ENCODE data around the gene SEL1L2.
"Not testable (repeated sequence)": the region's sequence is repeated elsewhere in the genome, so short reads cannot be mapped to it uniquely, and the experiment has no call there.

Gene SEL1L2, protein sequence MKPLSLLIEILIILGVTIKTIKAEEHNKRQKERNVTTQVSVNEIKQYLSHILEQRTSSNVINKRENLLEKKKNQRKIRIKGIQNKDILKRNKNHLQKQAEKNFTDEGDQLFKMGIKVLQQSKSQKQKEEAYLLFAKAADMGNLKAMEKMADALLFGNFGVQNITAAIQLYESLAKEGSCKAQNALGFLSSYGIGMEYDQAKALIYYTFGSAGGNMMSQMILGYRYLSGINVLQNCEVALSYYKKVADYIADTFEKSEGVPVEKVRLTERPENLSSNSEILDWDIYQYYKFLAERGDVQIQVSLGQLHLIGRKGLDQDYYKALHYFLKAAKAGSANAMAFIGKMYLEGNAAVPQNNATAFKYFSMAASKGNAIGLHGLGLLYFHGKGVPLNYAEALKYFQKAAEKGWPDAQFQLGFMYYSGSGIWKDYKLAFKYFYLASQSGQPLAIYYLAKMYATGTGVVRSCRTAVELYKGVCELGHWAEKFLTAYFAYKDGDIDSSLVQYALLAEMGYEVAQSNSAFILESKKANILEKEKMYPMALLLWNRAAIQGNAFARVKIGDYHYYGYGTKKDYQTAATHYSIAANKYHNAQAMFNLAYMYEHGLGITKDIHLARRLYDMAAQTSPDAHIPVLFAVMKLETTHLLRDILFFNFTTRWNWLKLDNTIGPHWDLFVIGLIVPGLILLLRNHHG

GRCh38 chr20:13990465-13990864 is at the start of gene SEL1L2:
Gene SEL1L2 (minus strand): TSS chr20:13990614. CDS start chr20:13990534, 80 bp downstream.
- no peak for DNase-seq

GRCh38 chr20:14036567-14036966 is 46.2 kb upstream of the SEL1L2 start:
- no peak for DNase-seq

GRCh38 chr20:14033310-14033709 is 42.9 kb upstream of the SEL1L2 start:
- no peak for DNase-seq

- no peak for DNase-seq
These were observed 40.6 kb upstream of the SEL1L2 start for GRCh38 chr20:14030991-14031390.

DNA sequence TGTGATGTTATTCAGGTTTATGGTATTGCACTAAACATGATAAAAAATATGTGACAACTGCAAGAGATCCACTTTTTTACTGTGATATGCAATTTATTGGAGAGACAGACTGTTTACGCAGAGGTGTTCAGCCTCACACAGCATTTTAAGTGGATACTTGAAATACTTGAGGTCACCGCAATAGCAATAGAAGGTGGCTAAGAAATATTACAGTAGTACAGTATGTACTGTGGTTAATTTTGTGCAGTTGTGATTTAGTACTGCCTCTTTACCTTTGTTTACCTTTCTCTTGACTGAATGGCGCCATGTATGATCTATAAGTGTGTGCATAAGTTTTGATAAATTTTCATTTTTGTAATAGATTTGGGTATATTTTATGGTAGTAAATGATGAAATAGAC is 22.3 kb upstream of the SEL1L2 start:
- DNase-seq: peak; percentile 32

DNA sequence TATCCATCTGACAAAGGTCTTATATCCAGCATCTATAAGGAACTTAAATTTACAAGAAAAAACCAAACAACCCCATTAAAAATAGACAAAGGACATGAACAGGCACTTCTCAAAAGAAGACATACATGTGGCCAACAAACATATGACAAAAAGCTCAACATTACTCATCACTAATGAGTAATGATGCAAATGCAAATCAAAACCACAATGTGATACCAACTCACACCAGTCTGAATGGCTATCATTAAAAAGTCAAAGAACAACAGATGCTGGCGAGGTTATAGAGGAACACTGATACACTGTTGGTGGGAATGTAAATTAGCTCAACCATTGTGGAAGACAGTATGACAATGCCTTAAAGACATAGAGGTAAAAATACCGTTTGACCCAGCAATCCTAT is 18.8 kb upstream of the SEL1L2 start:
- DNase-seq: no peak

- DNase-seq: no peak
These were observed 15.6 kb upstream of the SEL1L2 start for GRCh38 chr20:14005996-14006395.

- no peak for DNase-seq
These were observed 10.5 kb upstream of the SEL1L2 start for GRCh38 chr20:14000917-14001316.

DNA sequence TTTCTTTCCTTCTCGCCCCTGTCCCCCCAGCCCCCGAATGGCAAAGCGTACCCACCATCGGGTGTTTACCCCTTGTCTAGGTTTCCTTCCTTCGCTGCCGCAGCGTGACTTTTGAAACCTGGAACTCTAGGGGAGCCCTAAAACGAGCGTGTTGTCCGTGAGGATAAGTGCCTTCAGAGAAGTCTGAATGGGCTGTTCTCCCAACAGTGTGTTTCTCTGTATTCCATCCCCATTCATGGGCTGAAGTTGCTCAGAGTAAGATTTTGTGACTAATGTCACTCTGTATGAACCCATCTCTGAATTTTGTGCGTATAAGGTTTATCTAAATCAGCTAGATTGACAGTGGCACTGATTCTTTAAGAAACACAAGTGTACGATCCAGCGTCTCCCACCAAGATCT is 5.9 kb upstream of the SEL1L2 start:
- no peak for DNase-seq

DNA sequence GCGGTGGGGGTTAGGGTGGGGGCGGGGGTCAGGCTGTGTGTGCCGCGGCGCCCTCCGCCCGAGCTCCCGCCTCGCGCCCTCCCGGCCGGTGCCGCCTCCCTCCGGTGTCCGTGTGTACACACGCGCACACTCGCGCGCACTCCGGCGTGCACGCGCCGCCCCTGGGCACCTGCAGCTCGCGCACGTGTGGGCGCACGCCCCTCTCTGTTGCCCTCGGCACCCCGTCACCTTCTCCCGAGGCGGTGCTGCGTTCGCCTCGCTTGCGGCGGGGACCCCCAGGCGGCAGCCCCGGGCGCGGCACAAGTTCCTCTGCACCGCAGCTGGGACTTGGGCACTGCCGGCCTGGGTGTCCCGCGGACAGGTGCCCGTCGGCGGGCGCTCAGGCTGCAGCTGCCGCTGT is 5.4 kb upstream of the SEL1L2 start:
- peak; percentile 4 for DNase-seq

GRCh38 chr20:13995086-13995665 is 4.8 kb upstream of the SEL1L2 start, which contains the start of gene MACROD2:
Gene MACROD2 (plus strand): TSS chr20:13995516.
- DNase-seq: peak; percentile 75

- not testable (repeated sequence) for DNase-seq
These were observed 1.5 kb upstream of the SEL1L2 start for GRCh38 chr20:13991955-13992354.

- DNase-seq: no peak
These were observed 897 bp upstream of the SEL1L2 start for GRCh38 chr20:13991311-13991710.

- no peak for DNase-seq
These were observed 6.2 kb downstream of the SEL1L2 start for GRCh38 chr20:13984211-13984610.

GRCh38 chr20:13960525-13960924 is 29.9 kb downstream of the SEL1L2 start:
- DNase-seq: no peak

DNA sequence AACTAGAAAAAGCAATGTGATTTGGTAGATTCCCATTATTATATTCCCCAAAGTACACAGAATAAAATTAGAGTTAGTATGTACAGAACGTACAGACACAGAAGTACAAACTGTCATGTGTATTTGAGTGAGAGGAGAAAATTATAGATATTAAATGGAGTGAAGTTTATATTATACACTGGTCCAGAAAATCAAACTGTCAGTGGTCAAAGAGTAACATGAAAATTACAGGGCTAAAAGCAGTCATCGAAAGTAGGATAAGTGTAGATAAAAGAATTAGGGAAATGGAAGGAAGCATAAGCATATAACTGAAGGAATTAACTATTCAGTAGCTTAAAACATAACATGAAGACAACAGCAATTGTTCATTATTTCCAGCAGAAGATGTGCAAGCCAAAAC is 30.3 kb downstream of the SEL1L2 start:
- DNase-seq: no peak

GRCh38 chr20:13953227-13953626 is 37.2 kb downstream of the SEL1L2 start:
- no peak for DNase-seq

- DNase-seq: no peak
These were observed 42.7 kb downstream of the SEL1L2 start for GRCh38 chr20:13947719-13948118.

- no peak for DNase-seq
These were observed 49.4 kb downstream of the SEL1L2 start for GRCh38 chr20:13941031-13941430.

DNA sequence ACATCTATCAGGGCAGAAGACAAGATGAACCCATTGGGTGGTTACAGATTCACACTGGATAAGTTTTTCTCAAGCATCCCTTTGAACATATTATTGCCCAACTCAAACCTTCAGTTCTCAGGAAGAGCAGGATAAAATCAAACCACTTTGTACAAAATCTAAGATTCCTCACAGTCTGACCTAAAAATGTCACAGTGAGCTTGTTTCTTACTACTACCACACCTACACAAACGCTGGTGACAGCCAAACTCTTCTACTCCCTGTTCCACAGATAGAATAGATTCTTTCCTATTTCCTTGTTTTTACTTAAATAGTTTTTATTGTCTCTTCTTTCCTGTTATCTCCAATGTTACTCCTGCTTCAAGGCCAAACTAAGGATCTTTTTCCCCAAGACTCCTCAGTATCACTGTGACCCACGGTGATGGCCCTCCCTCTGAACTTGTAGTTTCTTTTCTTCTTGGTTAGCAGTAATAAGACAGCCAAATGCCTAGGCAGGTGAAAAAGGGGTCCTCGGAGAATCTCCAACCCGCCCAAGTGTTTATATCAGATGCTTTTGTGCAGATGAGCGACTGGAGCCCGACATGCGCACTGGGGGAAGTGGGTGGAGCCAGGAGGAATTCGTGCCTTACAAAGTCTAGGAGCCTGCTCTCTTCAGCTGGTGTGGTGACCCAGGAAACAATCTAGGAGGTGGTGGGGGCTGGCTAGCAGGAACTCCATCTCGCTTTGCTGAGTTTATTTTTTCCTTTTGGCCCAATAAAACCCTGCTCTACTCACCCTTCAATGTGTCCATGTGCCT is 53.4 kb downstream of the SEL1L2 start:
- no peak for DNase-seq

DNA sequence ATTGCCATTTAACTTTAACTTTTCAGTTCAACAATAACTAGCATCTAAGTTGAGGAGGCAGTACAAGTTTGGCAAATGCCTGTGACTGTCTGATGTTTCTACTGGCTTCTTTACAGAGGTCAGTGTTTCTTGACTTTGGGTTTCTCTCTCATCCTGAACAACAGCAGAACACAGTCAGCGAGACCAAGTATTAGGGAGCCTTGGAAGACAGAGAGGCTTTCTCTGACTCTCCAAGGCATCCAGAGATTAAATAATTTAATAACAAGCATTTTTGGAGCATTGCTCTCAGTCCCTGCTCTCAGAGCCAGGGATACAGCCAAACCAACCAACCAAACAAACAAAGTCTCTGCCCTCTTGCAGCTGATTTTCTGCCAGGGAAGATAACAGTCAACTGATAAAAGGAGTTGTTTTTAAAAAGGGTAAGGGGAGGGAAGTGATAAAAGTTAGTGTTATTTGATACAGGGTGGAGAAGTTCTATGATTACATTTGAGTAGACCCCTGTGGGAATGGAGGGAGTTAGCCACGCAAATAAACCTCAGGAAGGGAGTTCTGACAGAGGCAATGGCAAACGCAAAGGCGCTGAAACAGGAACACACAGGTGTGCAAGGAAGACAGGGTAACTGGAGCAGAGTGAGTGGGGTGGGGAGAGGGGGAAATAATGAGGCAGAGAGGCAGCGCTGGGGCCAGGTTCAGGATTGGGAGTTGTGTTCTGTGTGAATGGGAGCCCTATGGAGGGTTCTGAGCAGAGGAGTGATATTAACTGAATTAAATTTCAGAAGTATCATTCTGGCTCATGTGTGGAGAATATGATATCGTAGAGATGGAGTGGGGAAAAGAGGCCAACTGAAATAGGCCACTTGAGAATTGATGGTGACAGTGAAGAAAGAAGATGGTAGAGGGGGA is 55.2 kb downstream of the SEL1L2 start:
- no peak for DNase-seq

GRCh38 chr20:13930281-13930680 is 60.1 kb downstream of the SEL1L2 start:
- DNase-seq: no peak

Measured in DMS79 (cell line).